ENCODE results near the gene NKX2-4. TPM values are rescaled to one million over a fixed set of nuclear protein-coding genes. Genes with fewer than 3 reads are reported as not detected.
"Not testable (repeated sequence)": the region's sequence is repeated elsewhere in the genome, so short reads cannot be mapped to it uniquely, and the experiment has no call there.

The NKX2-4 gene
- total and polyA plus RNA-seq, 9 donors = 0.05 TPM; not detected in 8

DNA sequence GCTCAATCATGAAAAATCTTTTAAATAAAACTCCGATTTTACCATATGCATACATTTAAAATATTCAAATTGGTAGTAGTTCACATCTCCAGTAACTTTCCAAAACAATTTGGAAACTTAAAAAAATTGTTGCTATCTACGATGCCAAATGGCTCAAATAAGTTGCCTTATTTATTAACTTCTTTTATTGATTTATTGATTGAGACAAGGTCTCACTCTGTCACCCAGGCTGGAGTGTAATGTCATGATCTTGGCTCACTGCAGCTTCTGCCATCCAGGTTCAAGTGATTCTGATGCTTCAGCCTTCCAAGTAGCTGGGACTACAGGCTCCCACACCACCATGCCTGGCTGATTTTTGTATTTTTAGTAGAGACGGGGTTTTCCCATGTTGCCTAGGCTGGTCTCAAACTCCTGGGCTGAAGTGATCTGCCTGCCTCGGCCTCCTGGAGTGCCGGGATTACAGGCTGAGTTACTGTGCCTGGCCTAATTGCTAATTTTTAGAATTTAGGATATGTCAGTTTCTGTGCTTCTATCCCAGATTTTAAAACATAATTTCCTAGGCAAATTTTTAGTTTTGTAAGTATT lies 12.9 kb downstream of the NKX2-4 start:
- H3K36me3 ChIP-seq (ENCODE audit: control insufficient read depth, insufficient read depth, low read length) = peaks cover 14% of the 10 kb centered on the region
- H3K27ac ChIP-seq (ENCODE audit: low read length) = no peak overlapping the region
- no peak overlapping the region for H3K4me3 ChIP-seq (ENCODE audit: low read length)
- no CpG with 5 or more reads among the region's 5 CpGs for WGBS (ENCODE audit: insufficient coverage)
- no peaks in the 10 kb centered on the region for H3K9me3 ChIP-seq (replicated peaks; ENCODE audit: control insufficient read depth, low read depth, low read length)
- H3K4me1 ChIP-seq (ENCODE audit: control insufficient read depth, insufficient read depth, low read length) = no peaks in the 10 kb centered on the region
- no peak for DNase-seq
- H3K27me3 ChIP-seq (ENCODE audit: control insufficient read depth, insufficient read depth, low read length) = no peaks in the 10 kb centered on the region

DNA sequence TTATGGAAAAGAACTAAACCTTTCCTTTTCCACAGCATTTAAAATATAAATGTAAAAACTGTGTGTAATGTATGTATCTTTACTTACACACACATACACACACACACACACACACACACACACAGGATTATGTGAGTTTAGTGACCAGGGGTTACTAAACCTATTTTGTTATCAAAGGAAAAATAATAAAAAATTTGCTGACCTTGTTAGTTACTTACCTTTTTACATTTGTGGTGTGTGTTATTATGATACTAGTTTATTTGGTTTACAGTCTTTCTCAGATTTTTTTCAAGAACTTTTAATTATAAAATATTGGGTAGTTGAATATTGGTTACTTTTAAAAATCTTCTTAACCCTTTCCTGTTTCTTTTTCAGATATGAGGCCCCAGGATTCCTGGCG lies 15.7 kb downstream of the NKX2-4 start:
- no peak overlapping the region for H3K4me3 ChIP-seq (ENCODE audit: low read length)
- DNase-seq = no peak
- no CpG with 5 or more reads among the region's 1 CpG for WGBS (ENCODE audit: insufficient coverage)

DNA sequence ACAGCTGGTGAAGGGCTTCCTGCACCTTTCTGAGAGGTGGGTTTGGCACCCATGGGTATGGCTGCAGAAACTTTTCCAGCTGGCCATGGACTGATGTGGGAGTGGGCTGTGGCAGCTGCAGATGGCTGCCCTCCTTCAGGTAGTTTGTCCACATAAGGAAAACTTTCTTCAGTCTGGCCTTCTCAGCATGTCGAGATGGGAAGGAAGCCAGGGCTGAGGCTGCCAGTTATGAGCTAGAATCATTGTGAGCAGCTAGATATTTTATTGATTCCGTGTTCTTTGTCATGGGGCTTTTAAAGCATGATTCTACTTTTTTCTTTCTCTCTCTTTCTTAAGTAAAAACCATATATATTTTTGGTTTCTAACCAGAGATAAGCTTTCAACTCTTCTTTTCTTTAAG lies 16.6 kb downstream of the NKX2-4 start:
- H3K4me1 ChIP-seq (ENCODE audit: control insufficient read depth, insufficient read depth, low read length) = no peaks in the 10 kb centered on the region
- peaks cover 13% of the 10 kb centered on the region for H3K36me3 ChIP-seq (ENCODE audit: control insufficient read depth, insufficient read depth, low read length)
- no peaks in the 10 kb centered on the region for H3K9me3 ChIP-seq (replicated peaks; ENCODE audit: control insufficient read depth, low read depth, low read length)
- no peak overlapping the region for H3K27ac ChIP-seq (ENCODE audit: low read length)
- no peaks in the 10 kb centered on the region for H3K27me3 ChIP-seq (ENCODE audit: control insufficient read depth, insufficient read depth, low read length)
- WGBS (ENCODE audit: insufficient coverage) = no CpG with 5 or more reads among the region's 2 CpGs
- H3K4me3 ChIP-seq (ENCODE audit: low read length) = no peak overlapping the region
- DNase-seq = peak; percentile 16

More for the DNA sequence above, 15.7 kb downstream of the NKX2-4 start:
- H3K9me3 ChIP-seq (replicated peaks; ENCODE audit: control insufficient read depth, low read depth, low read length) = no peaks in the 10 kb centered on the region
- no peaks in the 10 kb centered on the region for H3K4me1 ChIP-seq (ENCODE audit: control insufficient read depth, insufficient read depth, low read length)
- H3K27ac ChIP-seq (ENCODE audit: low read length) = no peak overlapping the region
- peaks cover 10% of the 10 kb centered on the region for H3K36me3 ChIP-seq (ENCODE audit: control insufficient read depth, insufficient read depth, low read length)
- no peaks in the 10 kb centered on the region for H3K27me3 ChIP-seq (ENCODE audit: control insufficient read depth, insufficient read depth, low read length)

DNA sequence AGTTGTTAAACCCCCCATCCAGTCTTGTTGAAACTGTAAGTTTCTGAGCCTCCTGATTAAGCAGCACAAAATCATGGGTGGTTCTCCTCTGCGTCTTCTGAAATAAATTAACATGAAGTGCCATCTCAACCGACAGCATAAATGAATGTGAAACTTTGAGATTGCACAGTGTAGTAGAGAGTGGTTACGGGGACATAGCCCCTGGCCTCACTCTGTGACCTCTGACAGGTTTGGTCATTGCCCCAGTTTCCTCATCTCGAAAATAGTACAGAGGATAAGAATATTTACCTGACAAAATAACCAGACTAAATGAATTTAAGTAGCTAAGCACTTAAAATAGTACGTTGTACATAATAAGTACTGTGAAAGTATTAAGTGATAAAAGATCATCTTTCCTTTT lies 19.1 kb downstream of the NKX2-4 start:
- whole genome bisulfite sequencing (ENCODE audit: insufficient coverage) = 100% methylated on average over 1 of the region's 5 CpGs
- peaks cover 11% of the 10 kb centered on the region for H3K36me3 ChIP-seq (ENCODE audit: control insufficient read depth, insufficient read depth, low read length)
- no peak for DNase-seq
- no peak overlapping the region for H3K27ac ChIP-seq (ENCODE audit: low read length)
- H3K4me3 ChIP-seq (ENCODE audit: low read length) = no peak overlapping the region
- no peaks in the 10 kb centered on the region for H3K9me3 ChIP-seq (replicated peaks; ENCODE audit: control insufficient read depth, low read depth, low read length)
- no peaks in the 10 kb centered on the region for H3K4me1 ChIP-seq (ENCODE audit: control insufficient read depth, insufficient read depth, low read length)
- no peaks in the 10 kb centered on the region for H3K27me3 ChIP-seq (ENCODE audit: control insufficient read depth, insufficient read depth, low read length)

DNA sequence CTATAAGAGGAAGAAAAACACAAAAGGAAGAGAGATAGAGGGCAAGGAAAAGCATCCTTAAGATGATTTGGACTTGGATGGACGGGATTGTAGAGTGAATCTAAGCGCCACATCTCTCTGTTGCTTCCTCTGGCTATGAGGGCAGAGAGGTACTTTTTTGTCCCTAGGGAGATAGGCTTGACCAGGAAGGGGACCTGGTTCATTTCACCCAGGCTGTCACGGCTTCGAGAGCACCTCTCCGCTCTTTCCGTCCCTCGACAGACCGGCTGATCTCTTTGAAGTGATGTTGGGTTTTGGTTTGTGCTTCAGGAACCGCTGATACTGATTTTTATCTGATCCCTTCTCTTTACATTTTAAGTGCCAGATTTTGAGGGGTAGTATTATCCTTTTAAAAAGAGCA lies 19.6 kb downstream of the NKX2-4 start:
- H3K9me3 ChIP-seq (replicated peaks; ENCODE audit: control insufficient read depth, low read depth, low read length) = no peaks in the 10 kb centered on the region
- H3K4me1 ChIP-seq (ENCODE audit: control insufficient read depth, insufficient read depth, low read length) = no peaks in the 10 kb centered on the region
- WGBS (ENCODE audit: insufficient coverage) = 100% methylated on average over 1 of the region's 9 CpGs
- H3K4me3 ChIP-seq (ENCODE audit: low read length) = no peak overlapping the region
- DNase-seq = no peak
- no peaks in the 10 kb centered on the region for H3K27me3 ChIP-seq (ENCODE audit: control insufficient read depth, insufficient read depth, low read length)
- H3K36me3 ChIP-seq (ENCODE audit: control insufficient read depth, insufficient read depth, low read length) = peaks cover 11% of the 10 kb centered on the region
- no peak overlapping the region for H3K27ac ChIP-seq (ENCODE audit: low read length)

DNA sequence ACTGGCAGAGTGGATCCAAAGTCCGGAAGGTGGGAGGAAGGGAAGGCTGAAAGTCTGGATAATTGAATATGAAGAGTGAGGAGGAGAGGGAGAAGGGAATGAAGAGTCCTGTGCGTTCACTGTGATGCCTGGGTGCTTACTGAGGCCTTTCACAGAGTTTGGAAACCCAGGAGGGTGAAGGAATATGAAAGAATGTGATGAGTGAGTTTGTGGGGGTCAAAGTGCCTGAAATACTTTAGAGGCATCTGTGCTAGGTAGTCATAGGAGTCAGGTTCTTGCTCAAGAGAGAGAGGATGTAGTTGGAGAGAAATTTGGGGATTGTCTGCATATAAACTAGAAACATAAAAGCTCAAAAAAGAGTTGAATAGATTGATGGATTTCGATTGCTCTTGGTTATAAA lies 20.7 kb downstream of the NKX2-4 start:
- H3K9me3 ChIP-seq (replicated peaks; ENCODE audit: control insufficient read depth, low read depth, low read length) = no peaks in the 10 kb centered on the region
- H3K27ac ChIP-seq (ENCODE audit: low read length) = no peak overlapping the region
- no peaks in the 10 kb centered on the region for H3K27me3 ChIP-seq (ENCODE audit: control insufficient read depth, insufficient read depth, low read length)
- no peaks in the 10 kb centered on the region for H3K4me1 ChIP-seq (ENCODE audit: control insufficient read depth, insufficient read depth, low read length)
- 94% methylated on average over 2 of the region's 3 CpGs for WGBS (ENCODE audit: insufficient coverage)
- no peak overlapping the region for H3K4me3 ChIP-seq (ENCODE audit: low read length)
- H3K36me3 ChIP-seq (ENCODE audit: control insufficient read depth, insufficient read depth, low read length) = peaks cover 8% of the 10 kb centered on the region
- DNase-seq = no peak

DNA sequence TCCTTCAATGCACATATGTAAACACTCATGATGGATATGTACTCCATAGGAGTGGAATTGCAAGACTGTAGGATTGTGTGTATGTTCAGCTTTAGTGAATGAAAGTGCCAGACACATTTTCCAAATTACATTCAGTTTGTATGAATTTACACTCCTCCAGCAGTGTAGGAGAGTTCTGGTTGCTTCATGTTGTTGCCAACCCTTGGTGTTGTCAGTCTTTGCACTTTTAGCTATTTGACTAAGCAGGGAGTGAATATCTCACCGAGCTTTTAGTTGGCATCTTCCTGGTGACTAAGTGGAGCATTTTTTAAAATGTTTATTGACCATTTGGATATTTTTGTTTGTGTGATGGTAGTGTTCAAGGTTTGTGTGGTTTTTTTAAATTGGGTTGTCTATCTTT lies 23.9 kb downstream of the NKX2-4 start:
- Histone ChIP-seq H3K27me3 (ENCODE audit: control insufficient read depth, insufficient read depth, low read length) (no peaks in the 10 kb centered on the region), H3K27ac (ENCODE audit: low read length) (no peak overlapping the region), H3K4me1 (ENCODE audit: control insufficient read depth, insufficient read depth, low read length) (no peaks in the 10 kb centered on the region), H3K36me3 (ENCODE audit: control insufficient read depth, insufficient read depth, low read length) (peaks cover 8% of the 10 kb centered on the region), H3K9me3 (replicated peaks; ENCODE audit: control insufficient read depth, low read depth, low read length) (no peaks in the 10 kb centered on the region), H3K4me3 (ENCODE audit: low read length) (no peak overlapping the region)
- DNase-seq = no peak
- WGBS (ENCODE audit: insufficient coverage) = no CpG with 5 or more reads among the region's 1 CpG

DNA sequence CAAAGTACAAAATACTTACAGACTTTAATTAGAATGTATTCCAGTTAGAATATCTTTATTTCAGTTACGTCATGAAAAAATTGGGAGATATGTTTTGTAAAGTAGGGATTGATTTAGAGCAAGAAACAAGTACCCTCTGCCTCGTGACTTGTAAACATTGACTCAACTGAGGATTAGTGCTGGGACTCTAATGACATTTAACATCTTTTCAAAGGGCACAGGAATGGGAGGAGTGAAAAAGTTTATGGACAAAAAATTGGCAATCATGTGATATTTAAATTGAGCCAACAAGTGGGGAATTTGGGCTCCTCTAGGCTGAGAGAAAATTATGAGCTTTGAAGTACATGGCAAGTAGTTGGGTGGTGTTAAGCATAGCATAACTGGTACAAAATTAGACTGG lies 25.3 kb downstream of the NKX2-4 start:
- Histone ChIP-seq H3K4me1 (ENCODE audit: control insufficient read depth, insufficient read depth, low read length) (no peaks in the 10 kb centered on the region), H3K27me3 (ENCODE audit: control insufficient read depth, insufficient read depth, low read length) (no peaks in the 10 kb centered on the region), H3K4me3 (ENCODE audit: low read length) (no peak overlapping the region), H3K27ac (ENCODE audit: low read length) (no peak overlapping the region), H3K36me3 (ENCODE audit: control insufficient read depth, insufficient read depth, low read length) (peaks cover 7% of the 10 kb centered on the region), H3K9me3 (replicated peaks; ENCODE audit: control insufficient read depth, low read depth, low read length) (no peaks in the 10 kb centered on the region)
- no peak for DNase-seq
- WGBS (ENCODE audit: insufficient coverage) = 92% methylated on average over 1 of the region's 2 CpGs

DNA sequence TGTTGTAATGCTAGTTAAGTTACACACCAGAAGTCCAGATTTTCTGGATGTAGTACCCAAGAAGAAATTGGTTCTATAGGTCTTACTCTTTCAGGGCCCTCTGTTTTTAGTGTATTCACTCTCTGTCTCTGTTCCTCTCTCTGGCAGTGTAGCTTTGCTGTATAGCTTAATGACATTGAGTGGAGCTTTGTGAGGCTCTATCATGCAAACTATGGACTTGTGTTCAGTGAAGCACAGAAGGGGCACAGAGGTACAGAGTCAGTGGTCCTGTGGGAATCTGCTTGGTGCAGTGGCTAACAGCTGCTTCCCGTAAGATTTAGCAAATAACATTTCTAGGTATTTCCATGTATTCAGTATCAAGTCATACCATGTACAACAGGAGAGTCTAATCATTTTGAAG lies 26.1 kb downstream of the NKX2-4 start:
- Histone ChIP-seq H3K9me3 (replicated peaks; ENCODE audit: control insufficient read depth, low read depth, low read length) (no peaks in the 10 kb centered on the region), H3K27ac (ENCODE audit: low read length) (no peak overlapping the region), H3K4me3 (ENCODE audit: low read length) (no peak overlapping the region), H3K4me1 (ENCODE audit: control insufficient read depth, insufficient read depth, low read length) (no peaks in the 10 kb centered on the region), H3K27me3 (ENCODE audit: control insufficient read depth, insufficient read depth, low read length) (no peaks in the 10 kb centered on the region), H3K36me3 (ENCODE audit: control insufficient read depth, insufficient read depth, low read length) (peaks cover 4% of the 10 kb centered on the region)
- DNase-seq = no peak
- no CpG with 5 or more reads among the region's 1 CpG for WGBS (ENCODE audit: insufficient coverage)

DNA sequence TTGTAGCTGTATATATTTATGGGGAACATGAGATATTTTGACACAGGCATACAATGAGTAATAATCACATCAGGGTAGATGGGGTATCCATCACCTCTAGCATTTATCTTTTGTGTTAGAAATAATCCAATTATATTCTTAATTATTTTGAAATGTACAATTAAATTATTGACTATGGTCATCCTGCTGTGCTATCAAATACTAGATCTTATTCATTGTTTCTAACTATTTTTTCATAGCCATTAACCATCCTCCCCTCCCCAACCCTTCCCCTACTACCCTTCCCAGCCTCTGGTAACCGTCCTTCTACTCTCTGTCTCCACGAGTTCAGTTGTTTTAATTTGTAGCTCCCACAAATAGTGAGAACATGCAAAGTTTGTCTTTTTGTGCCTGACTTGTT lies 28.5 kb downstream of the NKX2-4 start:
- DNase-seq = no peak
- 0% methylated on average over 1 of the region's 2 CpGs for WGBS (ENCODE audit: insufficient coverage)
- H3K27ac ChIP-seq (ENCODE audit: low read length) = no peak overlapping the region
- H3K9me3 ChIP-seq (replicated peaks; ENCODE audit: control insufficient read depth, low read depth, low read length) = no peaks in the 10 kb centered on the region
- H3K4me1 ChIP-seq (ENCODE audit: control insufficient read depth, insufficient read depth, low read length) = no peaks in the 10 kb centered on the region
- H3K4me3 ChIP-seq (ENCODE audit: low read length) = no peak overlapping the region
- peaks cover 5% of the 10 kb centered on the region for H3K36me3 ChIP-seq (ENCODE audit: control insufficient read depth, insufficient read depth, low read length)
- no peaks in the 10 kb centered on the region for H3K27me3 ChIP-seq (ENCODE audit: control insufficient read depth, insufficient read depth, low read length)

DNA sequence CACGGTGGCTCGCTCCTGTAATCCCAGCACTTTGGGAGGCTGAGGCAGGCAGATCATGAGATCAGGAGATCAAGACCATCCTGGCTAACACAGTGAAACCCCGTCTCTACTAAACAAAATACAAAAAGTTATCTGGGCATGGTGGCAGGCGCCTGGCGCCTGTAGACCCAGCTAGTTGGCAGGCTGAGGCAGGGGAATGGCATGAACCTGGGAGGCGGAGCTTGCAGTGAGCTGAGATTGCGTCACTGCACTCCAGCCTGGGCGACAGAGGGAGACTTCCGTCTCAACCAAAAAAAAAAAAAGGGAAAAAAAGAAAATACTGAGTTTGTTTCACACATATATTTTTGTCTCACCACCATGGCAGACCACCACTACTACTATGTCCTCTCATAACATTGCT lies 31.1 kb downstream of the NKX2-4 start:
- peaks cover 17% of the 10 kb centered on the region for H3K36me3 ChIP-seq (ENCODE audit: control insufficient read depth, insufficient read depth, low read length)
- 92% methylated on average over 2 of the region's 9 CpGs for WGBS (ENCODE audit: insufficient coverage)
- H3K9me3 ChIP-seq (replicated peaks; ENCODE audit: control insufficient read depth, low read depth, low read length); DNase-seq; H3K4me1 ChIP-seq (ENCODE audit: control insufficient read depth, insufficient read depth, low read length); H3K27me3 ChIP-seq (ENCODE audit: control insufficient read depth, insufficient read depth, low read length); H3K27ac ChIP-seq (ENCODE audit: low read length); H3K4me3 ChIP-seq (ENCODE audit: low read length): not testable (repeated sequence)
